MM.1S (cell line): Measurements from ENCODE around the gene EDARADD.

Experiments used
- DNase-seq: peaks from one replicate; pipeline ENCODE4 v3.0.0-alpha.2; 2015
- H2AFZ ChIP-seq: fragments of 300-600 bp; sonication (generic); 2 replicates; pipeline ENCODE4 v1.6.0; 2016; ENCODE audit warnings: antibody characterized with exemption, low read length
- H3F3A ChIP-seq: fragments of 300-600 bp; sonication (generic); 2 replicates; pipeline ENCODE4 v1.6.1; 2016; ENCODE audit warnings: mild to moderate bottlenecking, antibody characterized with exemption, low read length, moderate library complexity, mixed read lengths; ENCODE audit not compliant: insufficient read depth
- H3K27ac ChIP-seq: fragments of 300-600 bp; sonication (generic); 2 replicates; pipeline ENCODE4 v1.5.1; 2016; ENCODE audit warnings: mild to moderate bottlenecking, low read length
- H3K27me3 ChIP-seq: fragments of 300-600 bp; sonication (generic); replicated peaks from 2 replicates; pipeline ENCODE4 v1.6.0; 2016; ENCODE audit warnings: low read length; ENCODE audit not compliant: insufficient read depth
- H3K36me3 ChIP-seq: fragments of 300-600 bp; sonication (generic); replicated peaks from 2 replicates; pipeline ENCODE4 v1.6.1; 2016; ENCODE audit warnings: mild to moderate bottlenecking, low read length, mixed read lengths; ENCODE audit not compliant: insufficient read depth
- H3K4me1 ChIP-seq: fragments of 300-600 bp; sonication (generic); 2 replicates; pipeline ENCODE4 v1.6.1; 2016; ENCODE audit warnings: low read length, mixed read lengths
- H3K4me2 ChIP-seq: fragments of 300-600 bp; sonication (generic); 2 replicates; pipeline ENCODE4 v1.6.0; 2016; ENCODE audit warnings: low read depth, low read length
- H3K4me3 ChIP-seq: fragments of 300-600 bp; sonication (generic); 2 replicates; pipeline ENCODE4 v1.5.1; 2016; ENCODE audit warnings: low read length, mixed read lengths
- H3K79me2 ChIP-seq: fragments of 300-600 bp; sonication (generic); 2 replicates; pipeline ENCODE4 v1.6.1; 2016; ENCODE audit warnings: mixed run types, low read length, mixed read lengths
- H3K9ac ChIP-seq: fragments of 300-600 bp; sonication (generic); 2 replicates; pipeline ENCODE4 v1.6.1; 2016; ENCODE audit warnings: low read length, mixed read lengths
- H3K9me2 ChIP-seq: fragments of 300-600 bp; sonication (generic); replicated peaks from 2 replicates; pipeline ENCODE4 v1.6.1; 2016; ENCODE audit warnings: mild to moderate bottlenecking, low read length, mixed read lengths; ENCODE audit not compliant: insufficient read depth
- H3K9me3 ChIP-seq: fragments of 300-600 bp; sonication (generic); replicated peaks from 2 replicates; pipeline ENCODE4 v1.6.1; 2016; ENCODE audit warnings: mild to moderate bottlenecking, low read length, mixed read lengths; ENCODE audit not compliant: insufficient read depth
- H4K20me1 ChIP-seq: fragments of 300-600 bp; sonication (generic); 2 replicates; pipeline ENCODE4 v1.6.1; 2016; ENCODE audit warnings: mild to moderate bottlenecking, low read length, moderate library complexity, mixed read lengths; ENCODE audit not compliant: insufficient read depth
- CTCF ChIP-seq: fragments of 300-600 bp; sonication (generic); IDR thresholded peaks from 2 replicates; pipeline ENCODE4 v1.5.1; 2016; ENCODE audit warnings: antibody characterized with exemption, low read length, mixed read lengths
- EZH2 ChIP-seq: fragments of 300-600 bp; sonication (generic); optimal IDR thresholded peaks from 2 replicates; pipeline ENCODE3; 2017; ENCODE audit warnings: low read depth, mild to moderate bottlenecking, antibody characterized with exemption, low read length, mixed read lengths
- EZH2phosphoT487 ChIP-seq: fragments of 300-600 bp; sonication (generic); IDR thresholded peaks from 2 replicates; pipeline ENCODE4 v1.6.1; 2018; ENCODE audit warnings: antibody characterized with exemption, low read length

Gene EDARADD

GRCh38 chr1:236494082-236494481, 100.0 kb downstream of the EDARADD start:
- no peaks in the 10 kb centered on the region for H3K9me2 ChIP-seq
- H3K4me2 ChIP-seq = no peak overlapping the region
- no peak overlapping the region for H3K4me3 ChIP-seq
- no peak for DNase-seq
- no peak overlapping the region for H3K9ac ChIP-seq
- H3K27ac ChIP-seq = no peak overlapping the region
- H3K79me2 ChIP-seq = no peaks in the 10 kb centered on the region
- H3F3A ChIP-seq = no peaks in the 10 kb centered on the region
- no peaks in the 10 kb centered on the region for H3K36me3 ChIP-seq
- H3K9me3 ChIP-seq = no peaks in the 10 kb centered on the region
- 0 out of 2 replicates have a peak, but pooled peaks cover 9% of the 10 kb centered on the region for H3K27me3 ChIP-seq
- H2AFZ ChIP-seq = no peak overlapping the region
- no peaks in the 10 kb centered on the region for H4K20me1 ChIP-seq
- no peaks in the 10 kb centered on the region for H3K4me1 ChIP-seq
- no peak for TF ChIP-seq EZH2
- TF ChIP-seq CTCF = no peak
- no peak for TF ChIP-seq EZH2phosphoT487

- Histone ChIP-seq H3K4me2 (no peak overlapping the region), H4K20me1 (no peaks in the 10 kb centered on the region), H3F3A (no peaks in the 10 kb centered on the region), H3K79me2 (no peaks in the 10 kb centered on the region), H3K9me3 (no peaks in the 10 kb centered on the region), H3K36me3 (no peaks in the 10 kb centered on the region), H3K4me3 (no peak overlapping the region), H3K9ac (no peak overlapping the region), H3K27me3 (0 out of 2 replicates have a peak, but pooled peaks cover 9% of the 10 kb centered on the region), H3K27ac (no peak overlapping the region), H3K9me2 (no peaks in the 10 kb centered on the region), H2AFZ (no peak overlapping the region), H3K4me1 (no peaks in the 10 kb centered on the region)
- no peak for DNase-seq
- TF ChIP-seq EZH2phosphoT487 (no peak), CTCF (no peak), EZH2 (no peak)
These were observed 100.7 kb downstream of the EDARADD start for GRCh38 chr1:236494586-236495466.

GRCh38 chr1:236495467-236496112, 101.5 kb downstream of the EDARADD start:
- Histone ChIP-seq H3K9me3 (no peaks in the 10 kb centered on the region), H3K79me2 (no peaks in the 10 kb centered on the region), H3K36me3 (no peaks in the 10 kb centered on the region), H3K9me2 (no peaks in the 10 kb centered on the region), H3F3A (no peaks in the 10 kb centered on the region), H3K9ac (no peak overlapping the region), H3K27me3 (0 out of 2 replicates have a peak, but pooled peaks cover 7% of the 10 kb centered on the region), H3K4me3 (no peak overlapping the region), H2AFZ (no peak overlapping the region), H3K27ac (no peak overlapping the region), H4K20me1 (no peaks in the 10 kb centered on the region), H3K4me2 (no peak overlapping the region), H3K4me1 (no peaks in the 10 kb centered on the region)
- TF ChIP-seq CTCF (no peak), EZH2 (no peak), EZH2phosphoT487 (no peak)
- DNase-seq = no peak
